Measurements from ENCODE around the gene ZFP30.
"Not testable (repeated sequence)": the region's sequence is repeated elsewhere in the genome, so short reads cannot be mapped to it uniquely, and the experiment has no call there.

ZFP30 gene

GRCh38 chr19:37655301-37655688, at the start of gene ZFP30:
Gene ZFP30 (minus strand): TSS chr19:37655465. CDS start chr19:37647822, 7,643 bp downstream.
- DNase-seq: no peak

GRCh38 chr19:37699057-37699456, 43.8 kb upstream of the ZFP30 start:
- DNase-seq: no peak

- no peak for DNase-seq
Measured at GRCh38 chr19:37698216-37698615, 43.0 kb upstream of the ZFP30 start.

GRCh38 chr19:37695144-37695899, 40.1 kb upstream of the ZFP30 start:
- no peak for DNase-seq

- no peak for DNase-seq
Measured at GRCh38 chr19:37692956-37693620, 37.8 kb upstream of the ZFP30 start.

- DNase-seq: no peak
Measured at GRCh38 chr19:37691881-37692504, 36.7 kb upstream of the ZFP30 start.

- DNase-seq: no peak
Measured at GRCh38 chr19:37683520-37683919, 28.3 kb upstream of the ZFP30 start.

GRCh38 chr19:37669450-37669914, 14.2 kb upstream of the ZFP30 start:
- no peak for DNase-seq

GRCh38 chr19:37657157-37657556, 1.9 kb upstream of the ZFP30 start:
- not testable (repeated sequence) for DNase-seq

- DNase-seq: peak; percentile 21
Measured at GRCh38 chr19:37655689-37656371, 565 bp upstream of the ZFP30 start.

GRCh38 chr19:37654629-37655300, 500 bp downstream of the ZFP30 start:
- no peak for DNase-seq

- DNase-seq: no peak
Measured at GRCh38 chr19:37654118-37654517, 1.1 kb downstream of the ZFP30 start.

GRCh38 chr19:37635076-37636056, 19.9 kb downstream of the ZFP30 start:
- no peak for DNase-seq

- DNase-seq: no peak
Measured at GRCh38 chr19:37594982-37595382, 60.3 kb downstream of the ZFP30 start.

GRCh38 chr19:37594304-37594981, 60.8 kb downstream of the ZFP30 start, which contains the start of the genes ZNF540 and ZNF571:
Gene ZNF540 (plus strand): TSS chr19:37594876. CDS start chr19:37598448, 3,572 bp downstream.
Gene ZNF571 (minus strand): TSS chr19:37594792. CDS start chr19:37586676, 8,116 bp downstream.
- DNase-seq: peak; percentile 79

- DNase-seq: no peak
Measured at GRCh38 chr19:37593996-37594303, 61.3 kb downstream of the ZFP30 start.

GRCh38 chr19:37583340-37583739, 71.9 kb downstream of the ZFP30 start:
- DNase-seq: no peak

GRCh38 chr19:37572203-37572602, 83.1 kb downstream of the ZFP30 start:
- DNase-seq: no peak

- no peak for DNase-seq
Measured at GRCh38 chr19:37565370-37565669, 89.9 kb downstream of the ZFP30 start.

GRCh38 chr19:37564624-37565369, 90.5 kb downstream of the ZFP30 start:
- DNase-seq: no peak

All from cortex of kidney (tissue), 1 donor.